Measurements from ENCODE around the gene HIRA.
"Not testable (repeated sequence)": the region's sequence is repeated elsewhere in the genome, so short reads cannot be mapped to it uniquely, and the experiment has no call there.

HIRA gene

GRCh38 chr22:19307872-19308271 is 123.7 kb downstream of the HIRA start:
- DNase-seq, result no peak

- not testable (repeated sequence) for DNase-seq
These were observed 125.0 kb downstream of the HIRA start for GRCh38 chr22:19306535-19306934.

GRCh38 chr22:19304547-19304946 is 127.0 kb downstream of the HIRA start:
- DNase-seq, result no peak

- DNase-seq, result no peak
These were observed 127.7 kb downstream of the HIRA start for GRCh38 chr22:19303785-19304184.

GRCh38 chr22:19295733-19296132 is 135.8 kb downstream of the HIRA start:
- DNase-seq, result no peak

- DNase-seq, result peak; percentile 80 to 83
These were observed 138.9 kb downstream of the HIRA start for GRCh38 chr22:19292458-19293230.

GRCh38 chr22:19291580-19292457 is 139.7 kb downstream of the HIRA start, which contains the start of gene CLTCL1:
TSS of gene CLTCL1 (minus strand) at chr22:19291719. CDS start at chr22:19291641, 78 bp downstream.
- peak; percentile 54 to 83 for DNase-seq

GRCh38 chr22:19291218-19291579 is 140.3 kb downstream of the HIRA start:
- DNase-seq, result peak in 1 of 2 experiments; percentile 20

- DNase-seq, result no peak
These were observed 140.9 kb downstream of the HIRA start for GRCh38 chr22:19290400-19291217.

GRCh38 chr22:19289475-19290161 is 141.9 kb downstream of the HIRA start:
- no peak for DNase-seq

- no peak for DNase-seq
These were observed 143.6 kb downstream of the HIRA start for GRCh38 chr22:19287889-19288288.

GRCh38 chr22:19287076-19287707 is 144.3 kb downstream of the HIRA start:
- peak; percentile 81 to 85 for DNase-seq

- no peak for DNase-seq
These were observed 145.7 kb downstream of the HIRA start for GRCh38 chr22:19285831-19286230.
